Upper lobe of left lung (tissue), 6 donors: Measurements from ENCODE around the gene VWA5B1. TPM values are rescaled to one million over a fixed set of nuclear protein-coding genes. Genes with fewer than 3 reads are reported as not detected.

Experiments used
- ATAC-seq, 2 donors: fragments of 200-7000 bp; cut with Tn5 transposase; one replicate each; pipeline ENCODE4 v1.9.1; 2022; ENCODE audit warnings: mild to moderate bottlenecking in 2 of 2, moderate library complexity in 2 of 2; ENCODE audit not compliant: low FRiP score in 2 of 2
- DNase-seq, 2 donors: peaks; one replicate each; pipeline ENCODE4 v3.0.0-alpha.2; 2019 to 2020
- H3K27ac ChIP-seq, 4 donors: fragments of 200-600 bp; sonication (generic); one replicate each; pipeline ENCODE4 v1.5.1; 2016 to 2019
- H3K27me3 ChIP-seq, 4 donors: fragments of 200-600 bp; sonication (generic); one replicate each; pipeline ENCODE4 v1.5.1; 2017 to 2019
- H3K36me3 ChIP-seq, 4 donors: fragments of 200-600 bp; sonication (generic); one replicate each; pipeline ENCODE4 v1.5.1; 2016 to 2019
- H3K4me1 ChIP-seq, 4 donors: fragments of 200-600 bp; sonication (generic); one replicate each; pipeline ENCODE4 v1.5.1; 2018 to 2019
- H3K4me3 ChIP-seq, 4 donors: fragments of 200-600 bp; sonication (generic); one replicate each; pipeline ENCODE4 v1.5.1; 2017 to 2019; ENCODE audit warnings: mild to moderate bottlenecking in 2 of 4, moderate library complexity in 1 of 4
- H3K9me3 ChIP-seq, 4 donors: fragments of 200-600 bp; sonication (generic); one replicate each; pipeline ENCODE4 v1.5.1; 2018 to 2019
- CTCF ChIP-seq, 6 experiments: fragments of 450-650 bp in 4 of 6; fragments of 200-600 bp in 2 of 6; sonication (generic) in 2 of 6; IDR thresholded peaks; one replicate each; pipeline ENCODE4 v1.5.1; 2016 to 2019; ENCODE audit warnings: antibody characterized with exemption in 6 of 6
- EP300 ChIP-seq, 4 donors: sonication (generic); formaldehyde crosslinking; IDR thresholded peaks; one replicate each; pipeline ENCODE4 v1.5.1; 2017; ENCODE audit warnings: antibody characterized with exemption in 4 of 4, control low read depth in 2 of 4
- POLR2A ChIP-seq, 4 donors: fragments of 450-650 bp; IDR thresholded peaks; one replicate each; pipeline ENCODE4 v1.5.1; 2016 to 2017; ENCODE audit warnings: antibody characterized with exemption in 4 of 4, mild to moderate bottlenecking in 2 of 4
- POLR2AphosphoS5 ChIP-seq, 2 donors: sonication (generic); formaldehyde crosslinking; IDR thresholded peaks; one replicate each; pipeline ENCODE4 v1.5.1; 2017; ENCODE audit warnings: antibody characterized with exemption in 2 of 2
- WGBS, 2 donors: methylation state at CpG; one replicate each; pipeline ENCODE4 v1.1.5; 2017 to 2018; 5-methylcytosine and 5-hydroxymethylcytosine counted together
- total RNA-seq, 6 donors: library from RNA; depleted of rRNA in 4 of 6; stranded (reverse); fragments of >200 nt in 4 of 6; gene quantifications; one replicate each; pipeline versions ENCODE4 v1.1.0 to v1.2.1, GENCODE V29; 2016 to 2021
- donor health status: DM: no; HTN: no; CAD: no; lungs with moderate emphysema.
- donor health status: DM: no; HTN: yes; CAD: no; lungs with severe emphysema.

VWA5B1 gene
- total RNA-seq, 6 donors from 2014 or later: 0.14 to 0.77 (median 0.46) TPM; not detected in 3

GRCh38 chr1:20275319-20275925 is 15.3 kb upstream of the VWA5B1 start:
- Histone ChIP-seq H3K9me3 (no peaks in the 10 kb centered on the region), H3K4me1 (no peaks in the 10 kb centered on the region), H3K27me3 (no peaks in the 10 kb centered on the region), H3K27ac (no peak overlapping the region), H3K4me3 (no peak overlapping the region), H3K36me3 (no peaks in the 10 kb centered on the region)
- WGBS, 2 donors: 40 to 49% methylated on average over 6 of the region's 7 CpGs
- DNase-seq (no peak), ATAC-seq (no peak)
- no peak for TF ChIP-seq POLR2A (IDR thresholded peaks at IDR 0.05)
- no peak for TF ChIP-seq CTCF (IDR thresholded peaks at IDR 0.05)
- TF ChIP-seq EP300 (IDR thresholded peaks at IDR 0.05): no peak
- TF ChIP-seq POLR2AphosphoS5 (IDR thresholded peaks at IDR 0.05): no peak

- ATAC-seq (no peak), DNase-seq (no peak)
- Histone ChIP-seq H3K27ac (no peak overlapping the region), H3K27me3 (no peaks in the 10 kb centered on the region), H3K4me1 (no peaks in the 10 kb centered on the region), H3K36me3 (no peaks in the 10 kb centered on the region), H3K4me3 (no peak overlapping the region), H3K9me3 (no peaks in the 10 kb centered on the region)
- WGBS, 2 donors: 66 to 82% methylated on average over 8 to 12 of the region's 12 CpGs
- TF ChIP-seq POLR2AphosphoS5 (IDR thresholded peaks at IDR 0.05) (no peak), CTCF (IDR thresholded peaks at IDR 0.05) (no peak), POLR2A (IDR thresholded peaks at IDR 0.05) (no peak), EP300 (IDR thresholded peaks at IDR 0.05) (no peak)
Observed at GRCh38 chr1:20276485-20277159, 14.1 kb upstream of the VWA5B1 start.

GRCh38 chr1:20278692-20279130 is 12.0 kb upstream of the VWA5B1 start:
- Histone ChIP-seq H3K9me3 (no peaks in the 10 kb centered on the region), H3K4me3 (no peak overlapping the region), H3K4me1 (no peaks in the 10 kb centered on the region), H3K36me3 (no peaks in the 10 kb centered on the region), H3K27ac (no peak overlapping the region), H3K27me3 (no peaks in the 10 kb centered on the region)
- TF ChIP-seq POLR2A (IDR thresholded peaks at IDR 0.05): no peak
- no peak for TF ChIP-seq POLR2AphosphoS5 (IDR thresholded peaks at IDR 0.05)
- TF ChIP-seq EP300 (IDR thresholded peaks at IDR 0.05): no peak
- no peak for TF ChIP-seq CTCF (IDR thresholded peaks at IDR 0.05)
- 29 to 47% methylated on average over 4 of the region's 4 CpGs for WGBS, 2 donors
- no peak for ATAC-seq
- no peak for DNase-seq

GRCh38 chr1:20279509-20279908 is 11.2 kb upstream of the VWA5B1 start:
- no peaks in the 10 kb centered on the region for H3K9me3 ChIP-seq
- no peaks in the 10 kb centered on the region for H3K4me1 ChIP-seq
- ATAC-seq (peak in 1 of 2 donors; percentile 46), DNase-seq (no peak)
- no peak overlapping the region for H3K27ac ChIP-seq
- TF ChIP-seq POLR2AphosphoS5 (IDR thresholded peaks at IDR 0.05) (no peak), POLR2A (IDR thresholded peaks at IDR 0.05) (no peak), CTCF (IDR thresholded peaks at IDR 0.05) (no peak), EP300 (IDR thresholded peaks at IDR 0.05) (no peak)
- WGBS, 2 donors: 69 to 74% methylated on average over 7 of the region's 7 CpGs
- no peaks in the 10 kb centered on the region for H3K27me3 ChIP-seq
- no peak overlapping the region for H3K4me3 ChIP-seq
- no peaks in the 10 kb centered on the region for H3K36me3 ChIP-seq
